RWPE1 (cell line): ENCODE results near the gene CTU1.

ENCODE experiments used
- CTCF ChIA-PET: fragments of 350-600 bp; sonication (Branson Sonifier 250); formaldehyde crosslinking; extraction: SDS; loops from one replicate; lab custom pipeline; 2021; lab: Yijun Ruan, JAX
- POLR2A ChIA-PET: fragments of 400-600 bp; formaldehyde crosslinking; extraction: SDS; loops from one replicate; lab custom pipeline; 2020; ENCODE audit warnings: antibody characterized with exemption; ENCODE audit not compliant: low non-redundant PET; lab: Yijun Ruan, JAX
- DNase-seq: peaks from one replicate; pipeline ENCODE4 v3.0.0; 2012; ENCODE audit warnings: low spot score
- H3K27ac ChIP-seq: fragments of 450-650 bp; 2 replicates; pipeline ENCODE4 v1.5.1; 2017
- TF ChIP-seq, protein P1 (sequence below): fragments of 450-650 bp; conservative IDR thresholded peaks from 2 replicates; pipeline ENCODE4 v1.5.1; 2017; ENCODE audit warnings: low read depth, mild to moderate bottlenecking

Gene CTU1

DNA sequence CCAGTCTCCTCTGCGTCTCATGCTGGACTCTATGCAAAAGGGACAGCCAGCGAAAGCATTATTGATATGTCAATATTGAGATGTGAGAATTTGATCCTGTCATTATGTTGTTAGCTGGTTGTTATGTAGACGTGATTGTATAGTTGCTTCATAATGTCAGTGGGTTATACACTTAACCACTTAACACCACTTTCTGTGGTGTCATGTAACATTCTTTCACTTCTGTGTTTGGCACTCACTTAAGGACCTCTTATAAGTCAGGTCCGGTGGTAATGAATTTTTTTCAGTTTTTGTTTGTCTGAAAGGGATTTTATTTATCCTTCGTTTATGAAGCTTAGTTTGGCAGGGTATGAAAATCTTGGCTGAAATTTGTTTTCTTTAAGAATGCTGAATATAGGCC, 26.8 kb upstream of the CTU1 start:
- ChIA-PET CTCF (interaction anchor here (0.6 kb wide), 2 partner anchors 257 to 297 kb away, joined by 3 to 8 read pairs; no protein-coding TSS in a partner anchor), POLR2A (no interaction called here)
- DNase-seq: no peak
- TF ChIP-seq, protein P1, sequence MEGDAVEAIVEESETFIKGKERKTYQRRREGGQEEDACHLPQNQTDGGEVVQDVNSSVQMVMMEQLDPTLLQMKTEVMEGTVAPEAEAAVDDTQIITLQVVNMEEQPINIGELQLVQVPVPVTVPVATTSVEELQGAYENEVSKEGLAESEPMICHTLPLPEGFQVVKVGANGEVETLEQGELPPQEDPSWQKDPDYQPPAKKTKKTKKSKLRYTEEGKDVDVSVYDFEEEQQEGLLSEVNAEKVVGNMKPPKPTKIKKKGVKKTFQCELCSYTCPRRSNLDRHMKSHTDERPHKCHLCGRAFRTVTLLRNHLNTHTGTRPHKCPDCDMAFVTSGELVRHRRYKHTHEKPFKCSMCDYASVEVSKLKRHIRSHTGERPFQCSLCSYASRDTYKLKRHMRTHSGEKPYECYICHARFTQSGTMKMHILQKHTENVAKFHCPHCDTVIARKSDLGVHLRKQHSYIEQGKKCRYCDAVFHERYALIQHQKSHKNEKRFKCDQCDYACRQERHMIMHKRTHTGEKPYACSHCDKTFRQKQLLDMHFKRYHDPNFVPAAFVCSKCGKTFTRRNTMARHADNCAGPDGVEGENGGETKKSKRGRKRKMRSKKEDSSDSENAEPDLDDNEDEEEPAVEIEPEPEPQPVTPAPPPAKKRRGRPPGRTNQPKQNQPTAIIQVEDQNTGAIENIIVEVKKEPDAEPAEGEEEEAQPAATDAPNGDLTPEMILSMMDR: no peak
- no peak overlapping the region for H3K27ac ChIP-seq

DNA sequence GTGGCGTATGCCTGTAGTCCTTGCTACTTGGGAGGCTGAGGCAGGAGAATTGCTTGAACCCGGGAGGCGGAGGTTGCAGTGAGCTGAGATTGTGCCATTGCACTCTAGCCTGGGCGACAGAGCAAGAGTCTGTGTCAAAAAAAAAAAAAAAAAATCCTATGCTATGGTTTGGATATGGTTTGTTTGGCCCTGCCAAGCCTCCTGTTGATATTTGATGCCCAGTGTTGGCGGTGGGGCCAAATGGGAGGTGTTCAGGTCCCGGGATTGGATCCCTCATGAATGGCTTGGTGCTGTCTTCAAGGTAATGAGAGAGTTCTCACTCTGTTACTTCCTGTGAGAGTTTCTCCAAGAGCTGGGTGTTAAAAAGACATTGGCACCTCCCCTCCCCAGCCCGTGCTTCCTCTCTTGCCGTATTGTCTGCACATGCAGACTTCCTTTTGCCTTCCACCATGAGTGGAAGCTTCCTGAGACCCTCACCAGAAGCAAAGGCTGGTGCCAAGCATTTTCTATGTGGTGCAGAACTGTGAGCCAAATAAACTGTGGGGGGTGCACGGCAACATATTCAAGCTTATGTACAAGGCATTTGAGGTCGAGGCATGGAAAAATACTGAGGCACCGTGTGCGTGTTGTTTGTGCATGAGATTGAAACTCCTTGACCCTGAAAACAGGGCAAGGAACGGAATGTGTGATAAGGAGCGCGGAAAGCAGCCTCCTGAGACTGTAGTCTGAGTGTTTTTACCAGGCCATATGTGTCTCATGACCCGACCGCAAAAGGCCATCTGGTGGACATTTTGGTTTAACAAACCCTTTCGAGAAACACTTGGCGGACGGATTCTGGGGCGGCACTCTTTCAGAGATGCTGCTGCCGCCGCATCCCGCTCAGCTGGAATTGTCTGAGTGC, 23.8 kb upstream of the CTU1 start:
- CTCF ChIA-PET: no interaction called here
- no peak for DNase-seq
- no peak overlapping the region for H3K27ac ChIP-seq
- TF ChIP-seq, protein P1: no peak
- POLR2A ChIA-PET: no interaction called here

DNA sequence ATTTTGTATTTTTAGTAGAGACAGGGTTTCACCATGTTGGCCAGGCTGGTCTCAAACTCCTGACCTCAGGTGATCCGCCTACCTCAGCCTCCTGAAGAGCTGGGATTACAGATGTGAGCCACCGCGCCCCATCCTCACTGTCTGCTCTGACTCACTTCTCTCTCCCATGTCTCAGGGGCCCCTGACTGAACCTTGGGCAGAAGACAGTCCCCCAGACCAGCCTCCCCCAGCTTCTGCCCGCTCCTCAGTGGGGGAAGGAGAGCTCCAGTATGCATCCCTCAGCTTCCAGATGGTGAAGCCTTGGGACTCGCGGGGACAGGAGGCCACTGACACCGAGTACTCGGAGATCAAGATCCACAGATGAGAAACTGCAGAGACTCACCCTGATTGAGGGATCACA, 21.5 kb upstream of the CTU1 start:
- ChIA-PET CTCF (interaction anchor here (0.7 kb wide), 1 partner anchor 362 kb away, joined by 4 read pairs; no protein-coding TSS in a partner anchor), POLR2A (no interaction called here)
- no peak for DNase-seq
- H3K27ac ChIP-seq: no peak overlapping the region
- TF ChIP-seq, protein P1: no peak

DNA sequence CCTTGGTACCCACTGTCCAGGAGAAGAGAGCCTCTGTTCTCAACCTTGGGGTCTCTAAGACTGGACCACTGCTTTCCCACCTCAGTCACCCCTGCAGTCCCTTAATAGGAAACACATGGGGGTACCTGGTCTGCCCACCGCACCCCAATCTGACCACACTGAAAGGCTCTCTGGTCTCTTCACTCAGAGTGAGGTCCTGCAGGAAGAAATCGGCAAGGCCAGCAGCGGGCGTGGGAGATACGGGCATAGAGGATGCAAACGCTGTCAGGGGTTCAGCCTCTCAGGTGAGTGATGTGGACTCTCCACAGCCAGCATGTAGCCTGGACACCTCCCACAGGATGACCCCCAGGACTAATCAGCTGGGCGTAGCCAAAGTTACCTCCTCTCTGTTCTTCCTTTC, 20.0 kb upstream of the CTU1 start:
- TF ChIP-seq, protein P1: no peak
- H3K27ac ChIP-seq: no peak overlapping the region
- ChIA-PET POLR2A (no interaction called here), CTCF (interaction anchor here (0.6 kb wide), 1 partner anchor 108 kb away, joined by 4 read pairs; no protein-coding TSS in a partner anchor)
- no peak for DNase-seq

DNA sequence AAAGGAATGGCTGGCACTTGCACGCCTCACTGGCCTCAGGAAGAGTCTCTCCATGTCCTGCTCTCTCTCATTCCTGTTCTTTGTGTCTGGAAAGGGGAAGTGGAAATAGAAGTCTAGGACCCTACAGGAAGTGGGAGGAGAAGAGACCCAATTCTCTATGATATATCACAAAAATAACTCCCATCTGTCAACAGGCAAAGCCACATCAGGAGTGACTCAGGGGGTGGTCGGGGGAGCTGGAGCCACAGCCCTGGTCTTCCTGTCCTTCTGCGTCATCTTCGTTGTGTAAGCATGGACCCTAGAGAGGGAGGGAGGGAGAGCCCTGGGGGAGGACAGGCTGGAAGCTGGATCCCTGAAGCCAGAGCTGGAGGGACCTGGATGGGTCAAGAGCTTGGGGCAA, 19.5 kb upstream of the CTU1 start:
- TF ChIP-seq, protein P1: no peak
- no peak overlapping the region for H3K27ac ChIP-seq
- POLR2A ChIA-PET: no interaction called here
- CTCF ChIA-PET: interaction anchor here (0.6 kb wide), 1 partner anchor 107 kb away, joined by 4 read pairs; no protein-coding TSS in a partner anchor
- no peak for DNase-seq

DNA sequence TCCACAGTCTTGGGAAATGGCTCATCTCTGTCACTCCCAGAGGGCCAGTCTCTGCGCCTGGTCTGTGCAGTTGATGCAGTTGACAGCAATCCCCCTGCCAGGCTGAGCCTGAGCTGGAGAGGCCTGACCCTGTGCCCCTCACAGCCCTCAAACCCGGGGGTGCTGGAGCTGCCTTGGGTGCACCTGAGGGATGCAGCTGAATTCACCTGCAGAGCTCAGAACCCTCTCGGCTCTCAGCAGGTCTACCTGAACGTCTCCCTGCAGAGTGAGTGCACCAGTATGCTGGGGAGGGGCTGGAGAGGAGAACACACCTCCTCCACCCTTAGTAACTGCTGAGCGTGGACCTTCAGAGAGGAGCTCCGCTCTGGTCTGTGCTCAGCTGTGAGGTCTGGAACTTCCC, 18.8 kb upstream of the CTU1 start:
- H3K27ac ChIP-seq: no peak overlapping the region
- ChIA-PET CTCF (interaction anchor here (0.6 kb wide), 1 partner anchor 541 kb away, joined by 3 read pairs; no protein-coding TSS in a partner anchor), POLR2A (no interaction called here)
- TF ChIP-seq, protein P1: no peak
- no peak for DNase-seq
